Suprapubic skin (tissue), 4 donors: ENCODE data around the gene KCTD5.

ENCODE experiments used
- EP300 ChIP-seq: sonication (generic); formaldehyde crosslinking; IDR thresholded peaks from one replicate; pipeline ENCODE4 v1.6.1; 2017; ENCODE audit warnings: antibody characterized with exemption
- POLR2A ChIP-seq, 2 donors: fragments of 450-650 bp; IDR thresholded peaks; one replicate each; pipeline ENCODE4 v1.6.1; 2017; ENCODE audit warnings: antibody characterized with exemption in 2 of 2, mild to moderate bottlenecking in 2 of 2, moderate library complexity in 2 of 2
- POLR2AphosphoS5 ChIP-seq, 3 donors: sonication (generic); formaldehyde crosslinking; IDR thresholded peaks; one replicate each; pipeline ENCODE4 v1.6.1; 2017; ENCODE audit warnings: antibody characterized with exemption in 3 of 3
- TF ChIP-seq, protein P1 (sequence below), 2 donors: fragments of 200-600 bp in 1 of 2; fragments of 450-650 bp in 1 of 2; sonication (generic) in 1 of 2; IDR thresholded peaks; one replicate each; pipeline ENCODE4 v1.5.1; 2016 to 2019; ENCODE audit warnings: antibody characterized with exemption in 2 of 2, mild to moderate bottlenecking in 1 of 2, moderate library complexity in 1 of 2

DNA sequence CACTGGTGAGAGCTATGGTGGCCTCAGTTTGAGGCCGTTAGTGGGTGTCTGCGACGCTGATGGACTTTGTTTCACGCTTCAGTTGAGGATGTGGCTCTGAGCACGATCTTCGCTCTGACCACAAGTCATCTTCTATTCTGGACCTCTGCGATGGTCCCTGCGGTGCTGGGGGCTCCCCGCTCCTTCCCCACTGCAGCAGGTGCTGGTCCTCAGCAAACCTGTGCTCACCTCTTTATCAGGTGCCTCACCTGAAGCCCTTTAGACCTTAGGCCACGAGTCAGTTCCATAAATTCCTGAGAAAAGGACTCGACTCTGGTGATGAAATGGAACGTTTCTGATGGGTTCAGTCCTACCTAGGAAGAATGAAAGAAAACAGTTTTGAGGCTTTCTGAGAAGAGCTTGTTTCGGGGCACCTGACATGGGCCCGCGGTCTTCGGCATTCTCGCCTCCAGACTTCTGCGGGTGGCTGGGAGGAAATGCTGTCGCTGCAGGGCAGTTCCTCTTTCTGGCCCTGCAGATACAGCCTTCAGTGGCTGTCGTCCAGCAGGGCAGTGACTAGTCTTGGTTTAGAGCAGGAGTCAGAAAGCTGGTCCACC is 4.7 kb downstream of the KCTD5 start:
- TF ChIP-seq, protein P1, sequence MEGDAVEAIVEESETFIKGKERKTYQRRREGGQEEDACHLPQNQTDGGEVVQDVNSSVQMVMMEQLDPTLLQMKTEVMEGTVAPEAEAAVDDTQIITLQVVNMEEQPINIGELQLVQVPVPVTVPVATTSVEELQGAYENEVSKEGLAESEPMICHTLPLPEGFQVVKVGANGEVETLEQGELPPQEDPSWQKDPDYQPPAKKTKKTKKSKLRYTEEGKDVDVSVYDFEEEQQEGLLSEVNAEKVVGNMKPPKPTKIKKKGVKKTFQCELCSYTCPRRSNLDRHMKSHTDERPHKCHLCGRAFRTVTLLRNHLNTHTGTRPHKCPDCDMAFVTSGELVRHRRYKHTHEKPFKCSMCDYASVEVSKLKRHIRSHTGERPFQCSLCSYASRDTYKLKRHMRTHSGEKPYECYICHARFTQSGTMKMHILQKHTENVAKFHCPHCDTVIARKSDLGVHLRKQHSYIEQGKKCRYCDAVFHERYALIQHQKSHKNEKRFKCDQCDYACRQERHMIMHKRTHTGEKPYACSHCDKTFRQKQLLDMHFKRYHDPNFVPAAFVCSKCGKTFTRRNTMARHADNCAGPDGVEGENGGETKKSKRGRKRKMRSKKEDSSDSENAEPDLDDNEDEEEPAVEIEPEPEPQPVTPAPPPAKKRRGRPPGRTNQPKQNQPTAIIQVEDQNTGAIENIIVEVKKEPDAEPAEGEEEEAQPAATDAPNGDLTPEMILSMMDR (IDR thresholded peaks at IDR 0.05): no peak
- no peak for TF ChIP-seq POLR2AphosphoS5 (IDR thresholded peaks at IDR 0.05)
- TF ChIP-seq POLR2A (IDR thresholded peaks at IDR 0.05): no peak
- TF ChIP-seq EP300: no peak
